GM12872 (cell line): ENCODE results near the gene SLC6A18.

Experiments used
- CTCF ChIP-seq: IDR thresholded peaks from 3 replicates; pipeline ENCODE4 v1.5.1; 2011; ENCODE audit warnings: low read depth, mild to moderate bottlenecking, low read length, moderate library complexity; ENCODE audit not compliant: insufficient read depth

The SLC6A18 gene

GRCh38 chr5:1202026-1202797 is 23.0 kb upstream of the SLC6A18 start:
- no peak for TF ChIP-seq CTCF

- no peak for TF ChIP-seq CTCF
These were observed 22.4 kb upstream of the SLC6A18 start for GRCh38 chr5:1202798-1203185.

- TF ChIP-seq CTCF: no peak
These were observed 21.7 kb upstream of the SLC6A18 start for GRCh38 chr5:1203311-1203967.

- TF ChIP-seq CTCF: no peak
These were observed 21.1 kb upstream of the SLC6A18 start for GRCh38 chr5:1203968-1204692.

- no peak for TF ChIP-seq CTCF
These were observed 20.4 kb upstream of the SLC6A18 start for GRCh38 chr5:1204693-1205242.

GRCh38 chr5:1205255-1206180 is 19.7 kb upstream of the SLC6A18 start:
- no peak for TF ChIP-seq CTCF
